Measurements from ENCODE around the gene NRG2. TPM values are rescaled to one million over a fixed set of nuclear protein-coding genes. Genes with fewer than 3 reads are reported as not detected.

The NRG2 gene
- total RNA-seq, 1 experiment from 2014 or later, result 1.8 TPM

DNA sequence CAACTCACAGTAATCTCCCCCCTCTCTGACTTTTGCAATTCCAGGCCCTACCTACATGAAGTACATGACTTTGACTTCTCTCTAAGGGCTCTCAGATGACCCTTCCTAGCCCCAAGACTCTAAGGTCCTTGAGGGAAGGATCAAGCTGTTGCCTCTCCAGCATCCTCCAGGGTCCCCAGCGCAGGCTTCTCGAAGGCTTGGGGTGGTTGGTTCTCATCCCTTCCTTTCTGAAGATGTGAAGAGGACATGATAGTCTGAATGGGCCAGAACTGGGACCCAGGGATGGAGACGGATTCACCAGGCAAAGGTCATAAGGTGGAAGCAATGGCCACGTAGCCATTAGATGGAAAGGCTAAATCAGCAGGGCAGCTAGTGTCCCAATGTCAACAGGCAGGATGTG is 86.8 kb downstream of the NRG2 start:
- Histone ChIP-seq H3K4me3 (ENCODE audit: low read length) (no peak overlapping the region), H3F3A (ENCODE audit: low read length, unreplicated experiment) (no peaks in the 10 kb centered on the region), H3K27ac (ENCODE audit: low read length) (no peak overlapping the region), H4K20me1 (ENCODE audit: low read length) (no peaks in the 10 kb centered on the region), H3K4me1 (ENCODE audit: insufficient read depth, low read length) (no peaks in the 10 kb centered on the region), H3K9me3 (ENCODE audit: low read length) (no peaks in the 10 kb centered on the region), H3K4me2 (ENCODE audit: low read length) (no peak overlapping the region), H3K9me2 (replicated peaks; ENCODE audit: low read length) (no peaks in the 10 kb centered on the region), H3K27me3 (ENCODE audit: low read length) (no peaks in the 10 kb centered on the region), H3K79me2 (ENCODE audit: low read length) (no peaks in the 10 kb centered on the region), H2AFZ (ENCODE audit: low read length) (no peak overlapping the region), H3K36me3 (ENCODE audit: low read depth, low read length) (no peaks in the 10 kb centered on the region), H3K9ac (ENCODE audit: low read length) (no peak overlapping the region)
- ATAC-seq (no peak), DNase-seq (no peak)
- intact Hi-C loops (cut with micrococcal nuclease), result no loop called here
- ChIA-PET CTCF (no interaction called here), POLR2A (ENCODE audit: unreplicated experiment) (no interaction called here)
- TF ChIP-seq, protein P1, sequence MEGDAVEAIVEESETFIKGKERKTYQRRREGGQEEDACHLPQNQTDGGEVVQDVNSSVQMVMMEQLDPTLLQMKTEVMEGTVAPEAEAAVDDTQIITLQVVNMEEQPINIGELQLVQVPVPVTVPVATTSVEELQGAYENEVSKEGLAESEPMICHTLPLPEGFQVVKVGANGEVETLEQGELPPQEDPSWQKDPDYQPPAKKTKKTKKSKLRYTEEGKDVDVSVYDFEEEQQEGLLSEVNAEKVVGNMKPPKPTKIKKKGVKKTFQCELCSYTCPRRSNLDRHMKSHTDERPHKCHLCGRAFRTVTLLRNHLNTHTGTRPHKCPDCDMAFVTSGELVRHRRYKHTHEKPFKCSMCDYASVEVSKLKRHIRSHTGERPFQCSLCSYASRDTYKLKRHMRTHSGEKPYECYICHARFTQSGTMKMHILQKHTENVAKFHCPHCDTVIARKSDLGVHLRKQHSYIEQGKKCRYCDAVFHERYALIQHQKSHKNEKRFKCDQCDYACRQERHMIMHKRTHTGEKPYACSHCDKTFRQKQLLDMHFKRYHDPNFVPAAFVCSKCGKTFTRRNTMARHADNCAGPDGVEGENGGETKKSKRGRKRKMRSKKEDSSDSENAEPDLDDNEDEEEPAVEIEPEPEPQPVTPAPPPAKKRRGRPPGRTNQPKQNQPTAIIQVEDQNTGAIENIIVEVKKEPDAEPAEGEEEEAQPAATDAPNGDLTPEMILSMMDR (conservative IDR thresholded peaks at IDR 0.05; ENCODE audit: low read depth, low read length), result no peak
- TF ChIP-seq EZH2phosphoT487 (IDR thresholded peaks at IDR 0.05; ENCODE audit: borderline replicate concordance, low read length), result no peak
- TF ChIP-seq EZH2 (IDR thresholded peaks at IDR 0.05; ENCODE audit: low read length, unreplicated experiment), result no peak
- no TSS peak for BruUV-seq (replicated peaks)

DNA sequence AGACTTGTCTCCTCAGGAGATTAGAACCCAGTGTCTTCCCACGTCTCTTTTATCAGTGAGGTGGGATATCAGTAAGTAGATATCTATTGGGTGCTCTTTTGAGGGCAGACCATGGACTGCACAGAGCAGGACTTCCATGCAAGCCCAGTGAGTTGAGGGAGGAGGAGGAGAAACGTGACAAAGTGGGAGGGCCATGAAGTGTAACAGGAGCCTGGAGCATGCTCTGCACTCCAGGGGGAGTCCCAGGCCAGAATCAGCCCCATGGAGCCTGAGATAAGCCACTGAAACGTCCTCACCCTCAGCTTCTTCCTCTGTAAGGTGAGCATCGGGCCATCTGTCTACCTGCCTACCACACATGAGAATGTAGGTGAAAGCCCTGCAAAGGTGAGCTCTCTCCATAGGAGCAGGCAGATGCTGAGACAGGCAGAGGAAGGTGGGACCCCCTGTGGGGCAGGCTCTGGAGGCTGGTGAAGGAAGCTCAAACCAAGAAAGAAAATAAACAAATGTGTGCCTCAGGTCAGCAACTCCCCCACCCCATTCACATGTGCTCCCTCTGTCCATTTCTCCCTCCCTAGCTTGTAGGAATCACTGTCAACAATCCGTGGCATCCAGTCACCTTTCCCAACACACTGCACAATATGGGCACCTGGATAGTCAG is 87.4 kb downstream of the NRG2 start:
- CTCF ChIA-PET, result no interaction called here
- H3F3A ChIP-seq (ENCODE audit: low read length, unreplicated experiment), result no peaks in the 10 kb centered on the region
- H3K27ac ChIP-seq (ENCODE audit: low read length), result no peak overlapping the region
- H3K9me3 ChIP-seq (ENCODE audit: low read length), result no peaks in the 10 kb centered on the region
- no peak for DNase-seq
- TF ChIP-seq EZH2phosphoT487 (IDR thresholded peaks at IDR 0.05; ENCODE audit: borderline replicate concordance, low read length) (no peak), EZH2 (IDR thresholded peaks at IDR 0.05; ENCODE audit: low read length, unreplicated experiment) (no peak)
- TF ChIP-seq, protein P1 (conservative IDR thresholded peaks at IDR 0.05; ENCODE audit: low read depth, low read length), result no peak
- H3K36me3 ChIP-seq (ENCODE audit: low read depth, low read length), result no peaks in the 10 kb centered on the region
- H3K4me2 ChIP-seq (ENCODE audit: low read length), result no peak overlapping the region
- no peaks in the 10 kb centered on the region for H4K20me1 ChIP-seq (ENCODE audit: low read length)
- H2AFZ ChIP-seq (ENCODE audit: low read length), result no peak overlapping the region
- no peaks in the 10 kb centered on the region for H3K9me2 ChIP-seq (replicated peaks; ENCODE audit: low read length)
- POLR2A ChIA-PET (ENCODE audit: unreplicated experiment), result no interaction called here
- H3K9ac ChIP-seq (ENCODE audit: low read length), result no peak overlapping the region
- no peaks in the 10 kb centered on the region for H3K79me2 ChIP-seq (ENCODE audit: low read length)
- no peak; the same call in 1 of the 2 replicates for ATAC-seq
- H3K4me3 ChIP-seq (ENCODE audit: low read length), result no peak overlapping the region
- no peaks in the 10 kb centered on the region for H3K27me3 ChIP-seq (ENCODE audit: low read length)
- intact Hi-C loops (cut with micrococcal nuclease), result no loop called here
- BruUV-seq (replicated peaks), result no TSS peak
- no peaks in the 10 kb centered on the region for H3K4me1 ChIP-seq (ENCODE audit: insufficient read depth, low read length)

DNA sequence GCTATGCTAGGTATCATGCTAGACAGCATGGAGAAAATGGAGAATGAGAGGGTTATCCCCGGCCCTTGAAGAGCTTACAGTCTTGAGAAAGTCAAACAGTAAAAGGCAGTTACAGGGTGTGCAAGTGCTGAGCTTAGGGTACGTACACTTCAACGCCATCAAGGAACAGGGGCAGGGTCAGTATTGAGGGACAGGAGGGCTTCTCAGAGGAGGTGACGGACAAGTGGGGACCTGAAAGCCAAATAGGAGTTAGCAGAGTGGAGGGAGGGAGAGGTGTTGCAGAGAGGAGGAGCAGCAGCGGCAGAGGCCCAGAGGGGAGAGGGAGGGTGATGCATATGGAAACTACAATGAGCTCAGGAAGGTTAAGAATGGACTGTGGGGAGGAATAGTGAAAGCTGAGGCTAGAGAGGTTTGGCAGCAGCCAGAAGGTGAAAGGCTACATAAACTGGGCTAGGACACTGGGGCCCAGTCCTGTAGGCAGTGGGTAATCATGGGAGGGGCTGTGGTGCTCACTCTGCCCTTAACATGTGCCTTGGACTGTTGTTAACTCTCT is 88.0 kb downstream of the NRG2 start:
- no peak overlapping the region for H3K4me2 ChIP-seq (ENCODE audit: low read length)
- CTCF ChIA-PET, result no interaction called here
- no peaks in the 10 kb centered on the region for H3K9me2 ChIP-seq (replicated peaks; ENCODE audit: low read length)
- DNase-seq, result no peak
- no peaks in the 10 kb centered on the region for H3K79me2 ChIP-seq (ENCODE audit: low read length)
- no peak for TF ChIP-seq EZH2 (IDR thresholded peaks at IDR 0.05; ENCODE audit: low read length, unreplicated experiment)
- no peak for TF ChIP-seq EZH2phosphoT487 (IDR thresholded peaks at IDR 0.05; ENCODE audit: borderline replicate concordance, low read length)
- TF ChIP-seq, protein P1 (conservative IDR thresholded peaks at IDR 0.05; ENCODE audit: low read depth, low read length), result no peak
- ATAC-seq, result no peak
- H3F3A ChIP-seq (ENCODE audit: low read length, unreplicated experiment), result no peaks in the 10 kb centered on the region
- no peak overlapping the region for H3K9ac ChIP-seq (ENCODE audit: low read length)
- no peaks in the 10 kb centered on the region for H3K27me3 ChIP-seq (ENCODE audit: low read length)
- no peaks in the 10 kb centered on the region for H3K4me1 ChIP-seq (ENCODE audit: insufficient read depth, low read length)
- BruUV-seq (replicated peaks), result no TSS peak
- no peak overlapping the region for H3K27ac ChIP-seq (ENCODE audit: low read length)
- POLR2A ChIA-PET (ENCODE audit: unreplicated experiment), result no interaction called here
- intact Hi-C loops (cut with micrococcal nuclease), result no loop called here
- H3K36me3 ChIP-seq (ENCODE audit: low read depth, low read length), result no peaks in the 10 kb centered on the region
- no peak overlapping the region for H2AFZ ChIP-seq (ENCODE audit: low read length)
- H3K4me3 ChIP-seq (ENCODE audit: low read length), result no peak overlapping the region
- H4K20me1 ChIP-seq (ENCODE audit: low read length), result no peaks in the 10 kb centered on the region
- no peaks in the 10 kb centered on the region for H3K9me3 ChIP-seq (ENCODE audit: low read length)

All from PC-3 (cell line).